Astrocyte of the cerebellum (primary cell): Measurements from ENCODE around the gene UQCR10.

ENCODE experiments used
- DNase-seq: peaks from one replicate; pipeline ENCODE4 v3.0.0-alpha.2; 2011; ENCODE audit warnings: low read depth
- H3K4me3 ChIP-seq: 2 replicates; pipeline ENCODE4 v1.5.1; 2011; ENCODE audit warnings: mild to moderate bottlenecking, low read depth, low read length, moderate library complexity
- in situ Hi-C: cut with HindIII; loops from 2 replicates; pipeline ENCODE4 v1.10.0; 2017; ENCODE audit warnings: low sequenced_read_pairs
- TF ChIP-seq, protein P1 (sequence below): IDR thresholded peaks from 2 replicates; pipeline ENCODE4 v1.5.1; 2012; ENCODE audit warnings: low read length, low read depth, moderate library complexity, mild to moderate bottlenecking; ENCODE audit errors: missing control alignments

Gene UQCR10

GRCh38 chr22:29790061-29790460 lies 22.9 kb downstream of the UQCR10 start:
- TF ChIP-seq, protein P1, sequence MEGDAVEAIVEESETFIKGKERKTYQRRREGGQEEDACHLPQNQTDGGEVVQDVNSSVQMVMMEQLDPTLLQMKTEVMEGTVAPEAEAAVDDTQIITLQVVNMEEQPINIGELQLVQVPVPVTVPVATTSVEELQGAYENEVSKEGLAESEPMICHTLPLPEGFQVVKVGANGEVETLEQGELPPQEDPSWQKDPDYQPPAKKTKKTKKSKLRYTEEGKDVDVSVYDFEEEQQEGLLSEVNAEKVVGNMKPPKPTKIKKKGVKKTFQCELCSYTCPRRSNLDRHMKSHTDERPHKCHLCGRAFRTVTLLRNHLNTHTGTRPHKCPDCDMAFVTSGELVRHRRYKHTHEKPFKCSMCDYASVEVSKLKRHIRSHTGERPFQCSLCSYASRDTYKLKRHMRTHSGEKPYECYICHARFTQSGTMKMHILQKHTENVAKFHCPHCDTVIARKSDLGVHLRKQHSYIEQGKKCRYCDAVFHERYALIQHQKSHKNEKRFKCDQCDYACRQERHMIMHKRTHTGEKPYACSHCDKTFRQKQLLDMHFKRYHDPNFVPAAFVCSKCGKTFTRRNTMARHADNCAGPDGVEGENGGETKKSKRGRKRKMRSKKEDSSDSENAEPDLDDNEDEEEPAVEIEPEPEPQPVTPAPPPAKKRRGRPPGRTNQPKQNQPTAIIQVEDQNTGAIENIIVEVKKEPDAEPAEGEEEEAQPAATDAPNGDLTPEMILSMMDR, result no peak
- in situ Hi-C loops, result no loop called here
- H3K4me3 ChIP-seq, result no peak overlapping the region
- no peak for DNase-seq

DNA sequence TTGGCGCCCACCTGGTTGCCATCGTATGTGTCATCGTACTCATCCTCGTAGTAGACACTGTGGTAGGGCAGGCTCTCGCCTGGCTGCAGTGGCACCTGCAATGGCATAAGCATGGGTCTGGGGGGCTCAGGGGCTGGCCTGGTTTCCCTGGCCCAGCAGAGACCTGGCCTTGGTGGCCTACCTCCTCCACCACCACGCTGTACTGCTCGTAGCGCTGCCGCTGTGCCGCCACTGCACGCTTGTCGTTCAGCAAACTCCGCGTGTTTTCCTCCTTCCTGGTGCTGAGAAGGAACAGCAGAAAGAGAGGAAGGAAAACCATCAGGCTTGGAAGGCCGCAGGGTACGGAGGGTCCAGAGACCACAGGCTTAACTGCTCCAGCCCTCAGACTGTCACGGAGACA lies 26.2 kb downstream of the UQCR10 start:
- H3K4me3 ChIP-seq, result no peak overlapping the region
- in situ Hi-C loops, result no loop called here
- TF ChIP-seq, protein P1, result no peak
- no peak for DNase-seq

DNA sequence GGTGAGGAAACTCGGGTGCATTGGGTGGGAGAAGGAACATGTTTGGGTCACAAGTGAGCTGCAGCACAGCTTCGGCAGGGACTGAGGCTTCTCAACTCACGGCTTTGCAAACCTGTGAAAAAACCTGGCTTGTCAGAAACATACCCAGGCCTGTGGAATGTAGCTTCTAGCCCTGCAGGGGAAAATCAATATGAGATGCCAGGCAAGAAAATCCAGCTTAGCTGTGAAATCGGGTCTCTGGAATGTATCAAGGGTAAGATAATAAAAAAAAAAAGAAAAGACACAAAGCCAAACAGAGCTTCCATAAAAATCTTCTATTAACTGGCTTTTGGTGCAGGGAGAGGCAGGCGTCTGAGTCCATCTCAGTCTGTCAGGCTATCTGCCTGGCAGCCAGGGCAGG lies 28.5 kb downstream of the UQCR10 start:
- H3K4me3 ChIP-seq, result no peak overlapping the region
- no peak for DNase-seq
- in situ Hi-C loops, result no loop called here
- TF ChIP-seq, protein P1, result no peak

DNA sequence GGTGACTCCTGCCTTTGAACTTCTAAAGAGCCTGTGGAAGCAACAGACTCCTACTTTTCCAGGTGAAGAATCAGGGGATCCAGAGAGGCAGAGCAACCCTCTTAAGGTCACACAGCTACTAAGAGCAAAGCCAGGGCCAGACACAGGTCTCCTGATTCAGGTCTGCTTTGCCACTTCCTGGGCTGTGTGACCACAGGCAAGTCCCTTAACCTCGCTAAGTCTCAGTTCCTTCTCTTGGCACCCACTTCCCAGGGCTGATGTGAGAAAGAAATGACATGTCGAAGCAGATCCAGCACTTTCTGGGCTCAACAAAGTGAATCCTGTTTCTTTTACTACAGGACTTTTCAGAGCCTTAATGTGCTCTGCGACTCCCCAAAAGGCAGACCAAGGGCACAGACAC lies 30.2 kb downstream of the UQCR10 start:
- H3K4me3 ChIP-seq, result no peak overlapping the region
- TF ChIP-seq, protein P1, result no peak
- in situ Hi-C loops, result no loop called here
- no peak for DNase-seq

DNA sequence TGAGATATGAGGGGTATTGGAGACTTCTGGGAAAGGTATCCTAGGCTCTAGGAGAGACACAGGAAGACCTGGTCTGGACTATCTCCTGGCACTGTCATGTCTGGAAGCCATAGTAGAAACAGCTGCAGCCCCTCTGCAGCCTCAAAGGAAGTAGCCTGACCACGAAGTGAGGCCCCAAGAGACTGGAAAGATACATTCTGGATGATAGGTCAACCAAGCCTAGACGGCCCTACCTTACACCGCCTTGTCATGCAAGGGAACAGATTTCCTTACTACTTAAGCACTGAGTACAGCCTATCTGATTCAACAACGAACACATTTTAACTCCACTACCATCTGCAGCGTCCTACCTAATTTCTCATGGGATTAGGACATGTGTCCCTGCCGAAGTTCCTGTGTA lies 31.1 kb downstream of the UQCR10 start:
- in situ Hi-C loops, result no loop called here
- no peak for DNase-seq
- no peak overlapping the region for H3K4me3 ChIP-seq
- TF ChIP-seq, protein P1, result no peak

GRCh38 chr22:29798801-29799200 lies 31.6 kb downstream of the UQCR10 start:
- no peak overlapping the region for H3K4me3 ChIP-seq
- DNase-seq, result no peak
- TF ChIP-seq, protein P1, result no peak
- in situ Hi-C loops, result no loop called here

- in situ Hi-C loops, result no loop called here
- H3K4me3 ChIP-seq, result no peak overlapping the region
- TF ChIP-seq, protein P1, result no peak
- peak; percentile 55 for DNase-seq
These were observed 32.1 kb downstream of the UQCR10 start for GRCh38 chr22:29799217-29799680.
